C4-2B (cell line): Measurements from ENCODE around the gene HTR6.

Experiments
- H3K27ac ChIP-seq: fragments of 450-650 bp; 2 replicates; pipeline ENCODE4 v1.5.1; 2017
- ZFX ChIP-seq: fragments of 450-650 bp; IDR thresholded peaks from 2 replicates; pipeline ENCODE4 v1.6.1; 2017
- TF ChIP-seq, protein P1 (sequence below): fragments of 450-650 bp; conservative IDR thresholded peaks from 2 replicates; pipeline ENCODE4 v1.5.1; 2017; ENCODE audit warnings: mild to moderate bottlenecking

The HTR6 gene

GRCh38 chr1:19672237-19672636 lies 7.6 kb downstream of the HTR6 start:
- TF ChIP-seq ZFX = no peak
- TF ChIP-seq, protein P1, sequence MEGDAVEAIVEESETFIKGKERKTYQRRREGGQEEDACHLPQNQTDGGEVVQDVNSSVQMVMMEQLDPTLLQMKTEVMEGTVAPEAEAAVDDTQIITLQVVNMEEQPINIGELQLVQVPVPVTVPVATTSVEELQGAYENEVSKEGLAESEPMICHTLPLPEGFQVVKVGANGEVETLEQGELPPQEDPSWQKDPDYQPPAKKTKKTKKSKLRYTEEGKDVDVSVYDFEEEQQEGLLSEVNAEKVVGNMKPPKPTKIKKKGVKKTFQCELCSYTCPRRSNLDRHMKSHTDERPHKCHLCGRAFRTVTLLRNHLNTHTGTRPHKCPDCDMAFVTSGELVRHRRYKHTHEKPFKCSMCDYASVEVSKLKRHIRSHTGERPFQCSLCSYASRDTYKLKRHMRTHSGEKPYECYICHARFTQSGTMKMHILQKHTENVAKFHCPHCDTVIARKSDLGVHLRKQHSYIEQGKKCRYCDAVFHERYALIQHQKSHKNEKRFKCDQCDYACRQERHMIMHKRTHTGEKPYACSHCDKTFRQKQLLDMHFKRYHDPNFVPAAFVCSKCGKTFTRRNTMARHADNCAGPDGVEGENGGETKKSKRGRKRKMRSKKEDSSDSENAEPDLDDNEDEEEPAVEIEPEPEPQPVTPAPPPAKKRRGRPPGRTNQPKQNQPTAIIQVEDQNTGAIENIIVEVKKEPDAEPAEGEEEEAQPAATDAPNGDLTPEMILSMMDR = no peak
- H3K27ac ChIP-seq = no peak overlapping the region

DNA sequence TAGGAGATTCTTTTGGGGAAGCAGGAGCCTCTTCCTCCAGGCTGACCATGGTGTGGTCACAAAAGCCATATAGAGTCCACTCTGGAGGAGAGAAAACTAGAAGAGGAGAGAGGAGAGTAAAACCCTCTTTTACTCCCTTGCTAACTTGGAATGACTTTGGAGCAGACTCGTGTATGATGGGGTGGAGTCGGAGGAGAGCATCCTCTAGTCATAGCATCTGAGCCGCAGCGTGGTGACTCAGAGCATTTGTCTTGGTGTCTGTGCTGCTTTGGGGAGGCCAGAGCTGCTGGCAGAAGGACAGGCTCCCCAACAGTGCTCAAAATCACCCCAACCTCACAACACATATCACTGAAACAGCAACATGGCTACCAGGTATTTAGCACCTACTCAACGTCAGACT lies 11.1 kb downstream of the HTR6 start:
- H3K27ac ChIP-seq = no peak overlapping the region
- TF ChIP-seq ZFX = no peak
- TF ChIP-seq, protein P1 = no peak

GRCh38 chr1:19676438-19676922 lies 11.8 kb downstream of the HTR6 start:
- TF ChIP-seq ZFX = no peak
- TF ChIP-seq, protein P1 = no peak
- no peak overlapping the region for H3K27ac ChIP-seq

- H3K27ac ChIP-seq = no peak overlapping the region
- TF ChIP-seq ZFX = no peak
These were observed 13.8 kb downstream of the HTR6 start for GRCh38 chr1:19678493-19678892.

DNA sequence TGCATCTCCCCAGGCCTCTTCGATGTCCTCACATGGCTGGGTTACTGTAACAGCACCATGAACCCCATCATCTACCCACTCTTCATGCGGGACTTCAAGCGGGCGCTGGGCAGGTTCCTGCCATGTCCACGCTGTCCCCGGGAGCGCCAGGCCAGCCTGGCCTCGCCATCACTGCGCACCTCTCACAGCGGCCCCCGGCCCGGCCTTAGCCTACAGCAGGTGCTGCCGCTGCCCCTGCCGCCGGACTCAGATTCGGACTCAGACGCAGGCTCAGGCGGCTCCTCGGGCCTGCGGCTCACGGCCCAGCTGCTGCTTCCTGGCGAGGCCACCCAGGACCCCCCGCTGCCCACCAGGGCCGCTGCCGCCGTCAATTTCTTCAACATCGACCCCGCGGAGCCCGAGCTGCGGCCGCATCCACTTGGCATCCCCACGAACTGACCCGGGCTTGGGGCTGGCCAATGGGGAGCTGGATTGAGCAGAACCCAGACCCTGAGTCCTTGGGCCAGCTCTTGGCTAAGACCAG lies 14.3 kb downstream of the HTR6 start:
- no peak overlapping the region for H3K27ac ChIP-seq
- TF ChIP-seq, protein P1 = no peak
- no peak for TF ChIP-seq ZFX

DNA sequence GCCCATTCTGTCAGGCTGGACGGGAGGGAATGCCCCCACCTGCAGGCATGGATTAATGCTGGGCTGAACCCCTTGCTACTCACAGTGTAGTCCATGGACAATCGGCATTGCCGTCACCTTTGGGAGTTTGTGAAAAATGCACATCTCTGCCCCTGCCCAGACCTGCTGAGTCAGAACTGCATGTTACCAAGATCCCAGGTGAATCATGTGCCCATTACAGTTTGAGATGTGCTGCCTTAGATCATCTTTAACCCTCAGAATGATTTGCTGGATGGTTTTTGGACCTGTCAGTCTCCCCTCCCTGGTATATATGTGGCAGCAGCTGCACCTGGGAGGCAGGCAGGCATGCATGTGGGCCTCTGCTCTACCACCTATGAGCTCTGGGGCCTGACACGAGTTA lies 15.0 kb downstream of the HTR6 start:
- no peak overlapping the region for H3K27ac ChIP-seq
- TF ChIP-seq ZFX = no peak
- TF ChIP-seq, protein P1 = no peak

GRCh38 chr1:19680644-19681043 lies 16.0 kb downstream of the HTR6 start:
- no peak for TF ChIP-seq ZFX
- TF ChIP-seq, protein P1 = no peak
- H3K27ac ChIP-seq = no peak overlapping the region

DNA sequence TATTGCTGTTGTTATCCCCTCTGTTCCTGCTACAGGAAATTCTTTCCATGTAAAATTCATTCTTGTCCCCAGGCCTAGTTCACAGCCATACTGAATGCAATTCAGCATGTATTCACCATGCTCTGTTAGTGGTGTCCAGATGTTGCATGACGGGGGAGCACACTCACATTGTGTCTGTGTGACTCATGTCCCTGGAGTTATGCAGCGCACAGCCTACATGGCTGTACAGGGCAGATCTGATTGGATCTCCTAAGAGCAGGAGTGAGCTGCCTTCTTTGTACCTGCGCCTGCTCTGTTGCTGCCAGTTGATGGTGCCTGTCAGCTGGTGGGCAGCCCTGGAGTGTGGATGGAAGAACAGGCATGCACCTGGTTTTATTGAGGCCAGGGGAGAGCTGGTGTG lies 17.6 kb downstream of the HTR6 start:
- no peak overlapping the region for H3K27ac ChIP-seq
- TF ChIP-seq ZFX = no peak
- TF ChIP-seq, protein P1 = no peak
